ENCODE measurements around the gene DDX51.

GRCh38 chr12:132124766-132125425 is 19.2 kb downstream of the DDX51 start:
- TF ChIP-seq CTCF (IDR thresholded peaks at IDR 0.05) (no peak), POLR2A (IDR thresholded peaks at IDR 0.05) (no peak)

Measured in upper lobe of left lung (tissue), 4 donors.